C4-2B (cell line): Measurements from ENCODE around the gene MXRA8.

Experiments
- ZFX ChIP-seq: fragments of 450-650 bp; IDR thresholded peaks from 2 replicates; pipeline ENCODE4 v1.6.1; 2017
- TF ChIP-seq, protein P1 (sequence below): fragments of 450-650 bp; conservative IDR thresholded peaks from 2 replicates; pipeline ENCODE4 v1.5.1; 2017; ENCODE audit warnings: mild to moderate bottlenecking

DNA sequence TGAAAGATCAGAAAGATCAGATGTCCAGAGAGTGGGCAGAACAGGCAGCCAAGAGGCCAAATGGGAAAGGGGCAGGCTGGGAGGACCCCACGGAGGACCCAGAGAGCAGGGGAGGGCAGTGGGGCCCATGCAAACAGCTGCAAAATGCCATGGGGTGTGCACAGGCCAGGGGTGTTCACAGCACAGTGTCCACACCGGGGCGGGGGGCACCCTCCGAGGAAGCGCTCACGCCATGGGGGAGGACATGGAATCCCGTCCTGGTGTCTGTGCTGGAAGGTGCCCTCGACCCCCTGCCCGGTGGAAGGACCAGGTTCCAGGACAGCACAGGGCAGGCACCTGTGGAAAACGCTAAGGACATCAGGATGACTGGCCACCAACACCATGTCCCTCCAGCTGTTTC, 35.4 kb downstream of the MXRA8 start:
- TF ChIP-seq, protein P1, sequence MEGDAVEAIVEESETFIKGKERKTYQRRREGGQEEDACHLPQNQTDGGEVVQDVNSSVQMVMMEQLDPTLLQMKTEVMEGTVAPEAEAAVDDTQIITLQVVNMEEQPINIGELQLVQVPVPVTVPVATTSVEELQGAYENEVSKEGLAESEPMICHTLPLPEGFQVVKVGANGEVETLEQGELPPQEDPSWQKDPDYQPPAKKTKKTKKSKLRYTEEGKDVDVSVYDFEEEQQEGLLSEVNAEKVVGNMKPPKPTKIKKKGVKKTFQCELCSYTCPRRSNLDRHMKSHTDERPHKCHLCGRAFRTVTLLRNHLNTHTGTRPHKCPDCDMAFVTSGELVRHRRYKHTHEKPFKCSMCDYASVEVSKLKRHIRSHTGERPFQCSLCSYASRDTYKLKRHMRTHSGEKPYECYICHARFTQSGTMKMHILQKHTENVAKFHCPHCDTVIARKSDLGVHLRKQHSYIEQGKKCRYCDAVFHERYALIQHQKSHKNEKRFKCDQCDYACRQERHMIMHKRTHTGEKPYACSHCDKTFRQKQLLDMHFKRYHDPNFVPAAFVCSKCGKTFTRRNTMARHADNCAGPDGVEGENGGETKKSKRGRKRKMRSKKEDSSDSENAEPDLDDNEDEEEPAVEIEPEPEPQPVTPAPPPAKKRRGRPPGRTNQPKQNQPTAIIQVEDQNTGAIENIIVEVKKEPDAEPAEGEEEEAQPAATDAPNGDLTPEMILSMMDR, result no peak
- no peak for TF ChIP-seq ZFX
